Osteocyte (in vitro differentiated cells): Measurements from ENCODE around the gene MTUS2. TPM values are rescaled to one million over a fixed set of nuclear protein-coding genes. Genes with fewer than 3 reads are reported as not detected.
A peak's percentile ranks its signal among the peaks of the same experiment; 100 is the strongest.

Experiments
- DNase-seq: peaks from one replicate; pipeline ENCODE4 v3.0.0; 2021; ENCODE audit warnings: mixed read lengths; ENCODE audit not compliant: unreplicated experiment; ENCODE audit errors: extremely low spot score
- H3K27ac Mint-ChIP-seq: one replicate; pipeline ENCODE4 v1.8.0; 2021; ENCODE audit warnings: mild to moderate bottlenecking, mixed read lengths; ENCODE audit not compliant: unreplicated experiment
- H3K27me3 Mint-ChIP-seq: one replicate; pipeline ENCODE4 v1.8.0; 2021; ENCODE audit warnings: mixed read lengths; ENCODE audit not compliant: unreplicated experiment
- H3K36me3 Mint-ChIP-seq: one replicate; pipeline ENCODE4 v1.8.0; 2021; ENCODE audit warnings: mixed read lengths; ENCODE audit not compliant: unreplicated experiment
- H3K4me1 Mint-ChIP-seq: one replicate; pipeline ENCODE4 v1.8.0; 2021; ENCODE audit warnings: mixed read lengths; ENCODE audit not compliant: unreplicated experiment
- H3K4me3 Mint-ChIP-seq: one replicate; pipeline ENCODE4 v1.8.0; 2021; ENCODE audit warnings: mild to moderate bottlenecking, moderate library complexity, mixed read lengths; ENCODE audit not compliant: unreplicated experiment
- H3K9me3 Mint-ChIP-seq: one replicate; pipeline ENCODE4 v1.8.0; 2021; ENCODE audit warnings: mixed read lengths; ENCODE audit not compliant: unreplicated experiment
- CTCF ChIP-seq: fragments of 200-600 bp; sonication (generic); IDR thresholded peaks from 2 replicates; pipeline ENCODE4 v1.5.0; 2021; ENCODE audit warnings: antibody characterized with exemption, mild to moderate bottlenecking, moderate library complexity
- total RNA-seq: library from RNA; stranded (reverse); gene quantifications from 2 replicates; pipeline ENCODE4 v1.2.1, GENCODE V29; 2021

MTUS2 gene
- total RNA-seq, 1 donor from 2014 or later: 0.05 TPM

GRCh38 chr13:29452773-29453616 is 632.9 kb downstream of the MTUS2 start:
- TF ChIP-seq CTCF: no peak
- Mint-ChIP-seq H3K36me3 (no peaks in the 10 kb centered on the region), H3K4me3 (no peak overlapping the region), H3K27ac (no peak overlapping the region), H3K9me3 (no peaks in the 10 kb centered on the region), H3K4me1 (peaks cover 2% of the 10 kb centered on the region), H3K27me3 (peaks cover 38% of the 10 kb centered on the region)
- DNase-seq: no peak

GRCh38 chr13:29453617-29454011 is 633.5 kb downstream of the MTUS2 start:
- no peaks in the 10 kb centered on the region for H3K9me3 Mint-ChIP-seq
- peaks cover 2% of the 10 kb centered on the region for H3K4me1 Mint-ChIP-seq
- peaks cover 33% of the 10 kb centered on the region for H3K27me3 Mint-ChIP-seq
- no peak overlapping the region for H3K27ac Mint-ChIP-seq
- TF ChIP-seq CTCF: no peak
- no peak for DNase-seq
- H3K36me3 Mint-ChIP-seq: no peaks in the 10 kb centered on the region
- H3K4me3 Mint-ChIP-seq: no peak overlapping the region

GRCh38 chr13:29454931-29455481 is 634.9 kb downstream of the MTUS2 start:
- Mint-ChIP-seq H3K27ac (no peak overlapping the region), H3K4me3 (no peak overlapping the region), H3K4me1 (peaks cover 2% of the 10 kb centered on the region), H3K36me3 (no peaks in the 10 kb centered on the region), H3K27me3 (peaks cover 34% of the 10 kb centered on the region), H3K9me3 (no peaks in the 10 kb centered on the region)
- no peak for DNase-seq
- peak; percentile 34 for TF ChIP-seq CTCF

GRCh38 chr13:29456419-29456818 is 636.3 kb downstream of the MTUS2 start:
- Mint-ChIP-seq H3K36me3 (no peaks in the 10 kb centered on the region), H3K27ac (no peak overlapping the region), H3K27me3 (peaks cover 29% of the 10 kb centered on the region), H3K4me1 (peaks cover 2% of the 10 kb centered on the region), H3K9me3 (no peaks in the 10 kb centered on the region), H3K4me3 (no peak overlapping the region)
- TF ChIP-seq CTCF: no peak
- no peak for DNase-seq

- H3K4me3 Mint-ChIP-seq: no peak overlapping the region
- DNase-seq: no peak
- H3K27ac Mint-ChIP-seq: no peak overlapping the region
- peaks cover 29% of the 10 kb centered on the region for H3K27me3 Mint-ChIP-seq
- TF ChIP-seq CTCF: no peak
- H3K4me1 Mint-ChIP-seq: peaks cover 2% of the 10 kb centered on the region
- no peaks in the 10 kb centered on the region for H3K9me3 Mint-ChIP-seq
- H3K36me3 Mint-ChIP-seq: no peaks in the 10 kb centered on the region
Measured at GRCh38 chr13:29457299-29457698, 637.2 kb downstream of the MTUS2 start.
